SW480 (cell line): ENCODE data around the gene COL5A1.

Experiments
- DNase-seq: peaks from one replicate; pipeline ENCODE4 v3.0.0-alpha.2; 2016; ENCODE audit warnings: low spot score

The COL5A1 gene

DNA sequence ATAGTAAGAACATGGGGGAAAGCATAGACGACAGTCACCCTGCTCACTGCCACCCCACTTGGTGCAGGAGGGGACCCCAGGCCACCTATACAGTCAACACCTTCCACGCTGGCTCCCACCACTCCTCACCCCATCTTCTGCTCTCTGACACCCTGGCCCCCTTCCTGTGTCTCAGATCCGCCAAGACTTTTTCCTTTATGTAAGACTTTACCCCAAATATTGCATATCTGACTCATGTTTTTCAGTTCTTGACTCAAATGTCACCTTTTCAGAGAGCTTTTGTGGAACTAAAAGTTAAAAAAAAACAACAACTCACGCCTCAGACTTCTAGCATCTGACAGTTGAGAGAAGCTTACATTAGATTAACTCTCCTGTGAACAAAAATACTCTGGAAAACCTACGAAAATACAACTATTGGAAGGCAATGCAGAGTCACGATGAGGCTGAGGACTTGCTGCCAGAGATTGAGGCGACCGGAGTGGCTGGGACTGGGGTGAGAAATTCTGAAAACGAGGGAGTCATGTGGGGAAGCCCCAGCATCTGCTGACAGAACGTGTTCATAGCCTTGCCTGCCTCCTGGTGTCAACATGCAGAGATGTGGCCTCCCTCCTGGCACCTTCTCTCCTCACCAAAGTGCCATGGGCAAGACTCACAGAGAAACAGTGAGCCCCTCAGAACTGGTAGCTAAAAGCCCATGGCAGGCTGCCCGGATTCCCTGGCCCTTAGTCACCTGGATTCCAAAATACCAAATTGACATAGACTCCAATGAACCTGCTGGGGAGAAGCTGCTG, 216.6 kb downstream of the COL5A1 start:
- peak; percentile 48 for DNase-seq

DNA sequence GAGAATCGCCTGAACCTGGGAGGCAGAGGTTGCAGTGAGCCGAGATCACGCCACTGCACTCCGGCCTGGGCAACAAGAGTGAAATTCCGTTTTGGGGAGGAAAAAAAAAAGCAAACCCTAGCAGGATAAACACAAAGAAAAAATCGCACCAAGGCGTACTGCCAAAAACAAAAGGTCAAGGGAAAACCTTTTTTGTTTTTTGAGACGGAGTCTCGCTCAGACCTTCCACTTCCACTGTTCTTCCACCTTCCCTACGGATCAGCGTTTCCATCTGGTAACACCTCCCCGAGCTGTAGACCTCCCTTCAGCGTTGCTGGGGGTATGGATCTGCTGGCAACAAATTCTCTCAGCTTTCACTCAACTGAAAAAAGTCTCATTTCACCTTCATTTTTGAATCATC, 218.9 kb downstream of the COL5A1 start:
- no peak for DNase-seq

DNA sequence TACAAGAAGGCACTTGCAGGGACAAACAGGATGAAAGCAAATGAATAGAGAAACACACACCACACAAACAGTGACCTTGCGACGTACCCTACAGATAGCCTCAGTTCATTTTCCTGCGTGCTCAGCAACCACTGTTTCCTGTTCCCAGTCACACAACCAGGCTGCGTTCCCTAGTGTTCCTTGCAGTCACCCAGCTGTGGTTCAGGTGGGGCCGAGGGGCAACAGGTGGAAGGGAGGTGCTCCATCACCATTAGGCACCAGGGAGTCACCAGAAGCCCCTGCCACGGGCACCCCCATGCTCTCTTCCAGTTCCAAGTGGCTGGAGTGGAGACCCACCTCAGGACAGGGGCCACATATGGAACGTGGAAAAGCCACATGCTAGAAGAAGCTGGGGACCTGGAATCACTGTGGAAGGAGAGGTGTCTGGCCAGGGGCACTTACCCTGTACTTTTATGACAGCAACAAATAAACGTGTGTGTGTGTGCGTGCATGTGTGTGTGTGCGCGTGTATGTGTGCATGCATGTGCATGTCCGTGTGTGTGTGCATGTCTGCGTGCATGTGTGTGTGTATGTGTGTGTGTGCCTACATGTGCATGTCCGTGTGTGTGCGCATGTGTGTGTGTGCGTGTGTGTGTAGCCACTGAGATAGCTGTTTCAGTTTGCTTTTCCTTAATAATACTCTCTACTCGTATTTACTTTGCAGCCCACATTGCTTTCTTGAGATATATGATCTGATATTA, 220.2 kb downstream of the COL5A1 start:
- DNase-seq: no peak

DNA sequence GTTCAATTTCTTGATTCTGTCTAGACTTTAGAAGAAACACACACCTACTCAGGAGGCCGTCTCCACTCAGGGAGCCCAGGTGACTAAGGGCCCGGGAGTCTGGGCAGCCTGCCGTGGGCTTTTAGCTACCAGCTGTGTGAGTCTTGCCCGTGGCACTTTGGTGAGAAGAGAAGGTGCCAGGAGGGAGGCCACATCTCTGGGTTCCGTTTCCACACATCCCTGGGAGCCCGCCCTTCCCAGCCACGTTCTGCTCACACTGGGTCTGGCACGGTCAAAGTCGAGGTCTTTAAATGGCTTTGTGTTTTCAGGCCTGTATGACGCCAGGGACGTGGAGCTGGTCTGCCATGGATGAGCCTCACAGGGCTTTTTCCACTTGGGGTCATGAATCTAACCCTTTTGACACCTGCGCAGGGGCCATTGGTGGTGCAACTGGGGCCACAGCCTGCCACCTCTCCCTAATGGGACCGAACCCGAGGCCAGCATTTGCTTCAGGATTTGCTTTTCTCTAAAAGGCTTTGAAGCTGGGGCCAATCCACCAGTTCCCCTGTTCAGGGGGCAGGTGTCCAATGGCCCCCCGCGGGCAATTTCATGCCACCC, 221.8 kb downstream of the COL5A1 start:
- DNase-seq: no peak

DNA sequence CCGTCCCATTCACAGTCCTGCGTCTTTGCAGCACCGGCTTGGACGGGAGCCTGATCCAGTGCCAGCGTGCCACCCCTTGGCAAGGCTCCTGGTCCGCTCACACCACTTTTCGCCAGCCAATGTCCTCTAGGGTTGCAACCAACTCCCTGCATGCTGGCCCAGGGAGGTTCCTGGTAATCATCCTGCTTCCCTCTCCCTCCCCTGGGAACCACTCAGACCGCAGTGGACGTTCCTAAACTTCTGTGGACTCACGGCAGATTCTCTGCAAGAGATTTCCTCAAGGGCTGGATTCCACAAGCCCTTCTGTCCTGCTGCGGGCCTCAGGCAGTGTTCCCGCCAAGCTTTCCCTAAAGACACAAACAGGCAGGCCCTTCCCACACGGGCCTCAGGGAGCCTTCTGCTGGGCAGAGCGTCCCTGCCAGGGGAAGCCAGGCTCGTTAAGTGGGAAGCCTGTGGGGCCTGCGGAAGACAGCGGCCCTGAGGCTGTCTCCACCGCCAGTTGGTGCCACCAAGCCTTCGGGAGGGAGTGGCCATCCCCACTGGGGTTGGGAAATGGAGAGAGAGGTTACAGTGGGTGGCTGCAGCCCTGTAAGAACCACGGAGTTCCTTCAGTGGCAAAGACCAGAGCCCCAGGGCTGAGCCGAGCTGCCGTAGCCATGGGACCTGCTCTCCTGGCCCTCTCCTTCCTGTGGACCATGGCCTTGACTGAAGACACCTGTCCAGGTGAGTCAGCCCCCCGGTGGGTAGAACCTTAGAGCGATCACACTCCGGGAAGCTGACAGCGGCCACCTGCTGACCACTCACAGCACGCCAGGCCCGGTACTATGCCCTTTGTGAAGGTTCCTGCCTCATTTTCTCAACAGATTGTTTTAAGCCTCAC, 222.6 kb downstream of the COL5A1 start:
- DNase-seq: no peak

DNA sequence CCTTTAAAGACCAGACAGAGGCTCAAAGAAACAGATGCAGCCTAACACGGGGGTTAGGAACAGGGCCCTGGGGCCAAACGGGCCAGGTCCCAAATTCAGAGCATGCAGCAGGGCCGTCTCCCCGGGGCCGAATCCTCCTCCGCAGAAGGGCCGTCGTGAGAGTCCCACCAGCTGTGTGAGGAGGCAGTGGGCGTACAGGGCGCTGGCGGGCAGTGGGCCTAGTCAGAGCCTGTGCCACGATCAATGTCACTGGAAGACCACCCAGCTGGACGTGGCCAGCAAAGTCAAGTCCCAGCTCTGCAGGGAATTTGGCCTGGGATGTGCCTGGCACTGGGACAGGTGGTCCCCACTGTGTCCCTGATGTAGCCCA, 223.2 kb downstream of the COL5A1 start:
- no peak for DNase-seq

DNA sequence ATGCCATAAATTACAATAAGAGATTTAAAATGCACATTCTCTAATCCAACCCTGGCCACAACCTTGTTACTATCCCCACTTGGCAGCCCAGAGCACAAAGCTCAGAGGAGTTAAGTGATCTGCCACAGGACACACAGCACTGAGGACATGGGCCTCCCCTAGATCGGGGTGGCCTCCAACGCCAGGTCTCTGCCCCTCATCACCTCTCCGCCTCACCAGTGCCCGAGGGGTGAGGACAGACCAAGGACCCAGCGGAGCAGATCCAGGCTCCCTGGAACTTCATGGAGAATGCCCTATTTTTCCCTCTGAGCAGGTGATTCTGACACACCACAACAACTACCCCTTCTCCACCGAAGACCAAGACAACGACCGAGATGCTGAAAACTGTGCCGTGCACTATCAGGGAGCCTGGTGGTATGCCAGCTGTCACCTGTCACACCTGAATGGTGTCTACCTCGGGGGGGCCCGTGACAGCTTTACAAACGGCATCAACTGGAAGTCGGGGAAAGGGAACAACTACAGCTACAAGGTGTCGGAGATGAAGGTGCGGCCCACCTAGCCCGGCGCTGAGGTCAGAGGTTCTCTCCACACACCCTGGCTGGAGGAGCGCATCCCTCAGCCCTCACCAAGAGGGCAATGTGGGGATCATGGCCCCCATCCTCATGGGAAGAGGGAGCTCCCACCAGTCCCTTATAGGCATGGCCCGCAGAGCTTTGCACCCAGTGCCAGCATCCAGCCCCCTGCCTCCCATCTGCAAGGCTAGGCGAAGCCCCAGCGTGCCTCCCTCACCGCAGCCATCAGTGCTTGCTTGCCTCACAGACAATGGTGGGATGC, 226.5 kb downstream of the COL5A1 start:
- DNase-seq: no peak

DNA sequence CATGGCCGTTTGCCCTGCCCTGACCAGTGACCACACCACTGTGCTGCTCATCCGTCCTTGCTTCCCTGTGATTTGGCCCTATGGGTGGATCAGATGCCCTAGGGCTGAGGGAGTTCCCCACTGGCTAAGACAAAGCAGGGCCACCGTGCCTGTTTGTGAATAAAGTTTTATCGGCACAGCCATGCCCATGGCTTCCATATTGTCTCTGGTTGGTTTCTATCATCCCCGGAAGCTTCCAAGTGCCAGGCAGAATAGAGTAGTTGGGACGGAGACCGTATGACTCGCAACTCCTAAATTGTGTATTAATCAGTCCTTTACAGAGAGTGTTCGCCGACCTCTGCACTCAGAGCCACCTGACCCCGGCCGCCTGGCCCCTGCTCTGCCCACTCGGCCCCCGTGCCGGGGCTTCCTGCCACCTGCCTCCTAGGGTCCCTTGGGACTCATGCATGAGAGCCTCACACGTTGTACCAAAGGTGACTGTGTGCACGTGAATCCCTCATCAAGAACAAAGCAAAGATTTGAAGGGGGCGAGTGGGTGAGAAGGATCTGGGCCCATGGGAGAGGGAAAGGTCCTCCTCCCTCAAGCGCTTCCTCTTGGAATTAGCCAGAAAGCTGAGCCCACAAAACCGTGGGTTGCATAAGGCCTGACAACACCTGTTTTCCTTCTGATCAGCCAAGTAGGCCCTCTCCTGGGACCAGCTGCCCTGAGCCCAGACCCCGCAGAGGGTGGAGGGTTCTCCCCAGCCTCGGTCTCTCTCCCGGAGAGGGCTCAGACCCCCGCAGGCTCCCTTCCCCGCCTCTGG, 227.3 kb downstream of the COL5A1 start:
- DNase-seq: no peak

DNA sequence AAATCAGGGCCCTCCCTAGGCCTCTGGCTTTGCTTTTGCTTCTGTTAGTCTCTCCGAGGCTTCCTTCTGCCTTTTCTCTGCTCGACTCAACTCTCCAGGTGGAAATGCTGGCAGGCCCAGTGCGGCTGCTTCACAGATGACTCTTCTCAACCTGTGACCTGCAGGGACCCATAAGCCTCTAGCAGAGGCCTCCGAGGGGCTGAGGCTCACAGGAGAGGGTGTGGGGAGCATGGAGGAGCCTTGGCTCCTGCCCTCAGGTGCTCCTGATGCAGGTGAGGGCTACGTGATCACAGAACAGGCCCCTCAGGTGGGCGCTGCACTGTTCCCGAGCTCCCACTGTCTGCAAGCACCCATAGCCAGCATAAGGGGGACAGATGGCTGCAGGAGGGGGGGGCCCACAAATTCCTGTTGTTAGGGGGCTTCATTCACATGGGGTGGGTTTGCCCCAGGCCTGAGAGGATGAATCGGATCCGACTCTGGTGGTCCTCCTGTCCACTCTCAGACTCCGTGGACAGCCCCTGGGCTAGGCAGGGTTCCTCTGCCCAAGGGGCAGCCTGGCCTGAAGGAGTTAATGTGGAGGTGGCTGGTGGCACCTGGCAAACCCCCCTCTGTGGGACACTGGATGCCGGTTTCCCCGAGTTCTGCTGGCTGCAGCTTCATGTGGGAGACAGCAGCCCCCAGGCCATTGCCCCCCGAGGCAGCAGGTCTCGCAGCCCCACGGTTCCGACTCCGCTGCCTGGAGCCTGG, 228.1 kb downstream of the COL5A1 start:
- DNase-seq: no peak

DNA sequence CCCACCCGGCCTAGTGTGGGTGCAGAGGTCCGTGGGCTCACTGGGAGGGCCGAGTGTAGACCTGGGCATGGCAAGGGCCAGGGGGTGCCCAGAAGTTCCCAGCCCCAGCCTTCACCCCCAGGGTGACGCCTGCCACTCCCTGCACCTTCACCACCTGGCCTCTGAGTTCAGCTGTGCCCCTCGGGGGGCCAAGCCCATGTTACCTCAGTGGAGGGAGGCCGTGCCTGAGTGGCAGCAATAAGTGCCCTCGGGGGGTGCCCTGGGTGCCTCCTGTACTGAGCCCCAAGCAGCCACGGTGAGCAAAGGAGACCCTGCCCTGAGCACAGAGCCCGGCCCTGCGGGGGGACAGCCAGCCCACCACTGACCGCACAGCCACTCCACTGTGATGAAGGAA, 228.7 kb downstream of the COL5A1 start:
- no peak for DNase-seq

DNA sequence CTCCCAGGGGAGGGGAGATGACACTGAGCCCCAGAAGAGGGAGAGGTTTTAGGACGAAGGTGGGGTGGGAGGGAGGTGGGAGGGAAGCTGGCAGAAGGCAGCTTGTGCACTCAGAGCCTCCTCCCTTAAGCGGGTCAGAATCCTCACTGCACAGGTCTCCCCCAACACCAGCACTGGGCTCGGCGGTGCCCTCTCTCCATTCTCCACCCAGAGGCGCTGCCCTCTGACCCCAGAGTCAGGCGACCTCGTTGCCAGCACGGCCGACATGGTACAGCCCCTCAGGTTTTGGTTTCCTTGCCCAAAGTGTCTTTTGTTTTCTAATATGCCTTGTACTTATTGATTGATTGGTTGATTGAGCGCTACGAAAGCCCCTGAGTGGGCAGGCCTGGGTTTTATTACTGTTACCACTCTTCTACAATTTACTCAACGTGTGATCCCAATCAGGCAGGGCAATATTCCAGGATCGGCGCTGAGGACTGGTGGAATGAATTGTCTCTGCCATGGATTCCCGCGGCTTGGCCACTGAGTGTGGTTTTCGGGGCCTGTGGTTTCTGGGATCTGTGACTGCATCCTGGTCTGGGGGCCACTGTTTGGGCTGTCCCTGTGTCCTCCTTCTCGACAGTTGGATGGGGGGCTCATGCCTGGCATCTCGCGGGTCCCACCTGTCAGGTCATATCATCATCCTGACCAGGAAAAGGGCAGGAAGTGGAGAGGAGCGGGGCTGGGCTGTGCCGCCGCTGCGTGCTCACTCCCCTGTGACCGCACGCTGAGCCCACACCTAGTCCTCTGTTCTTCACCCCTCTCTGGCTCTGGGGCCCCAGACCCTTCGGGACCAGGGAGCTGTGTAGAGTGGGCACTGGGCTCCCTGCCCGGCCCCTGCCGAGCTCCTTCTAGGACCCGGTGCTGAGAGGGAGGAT, 229.4 kb downstream of the COL5A1 start:
- DNase-seq: no peak

DNA sequence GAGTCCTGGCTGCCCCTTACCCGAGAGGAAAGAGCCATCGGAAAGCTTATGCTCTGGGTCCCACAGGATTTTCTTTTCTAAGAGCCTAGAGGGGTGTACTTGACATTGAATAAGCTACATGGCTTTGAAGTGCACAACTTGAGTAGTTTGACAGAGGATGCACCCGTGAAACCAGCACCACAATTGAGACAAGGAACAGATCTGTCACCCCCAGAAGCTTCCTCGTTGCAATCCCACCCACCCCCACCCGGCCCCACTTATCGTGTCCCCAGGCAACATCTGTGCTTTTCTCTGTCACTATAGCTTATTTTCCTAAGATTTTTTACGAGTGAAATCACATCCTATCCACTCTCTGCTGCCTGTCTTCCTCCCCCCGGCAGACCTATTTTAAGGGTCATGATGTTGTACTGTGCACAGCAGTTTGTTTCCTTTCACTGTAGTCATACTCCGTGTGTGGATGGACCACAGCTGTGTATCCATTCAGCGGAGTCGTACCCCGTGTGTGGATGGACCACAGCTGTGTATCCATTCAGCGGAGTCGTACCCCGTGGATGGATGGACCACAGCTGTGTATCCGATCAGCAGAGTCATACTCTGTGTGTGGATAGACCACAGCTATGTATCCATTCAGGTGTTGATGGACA, 230.2 kb downstream of the COL5A1 start:
- no peak for DNase-seq

DNA sequence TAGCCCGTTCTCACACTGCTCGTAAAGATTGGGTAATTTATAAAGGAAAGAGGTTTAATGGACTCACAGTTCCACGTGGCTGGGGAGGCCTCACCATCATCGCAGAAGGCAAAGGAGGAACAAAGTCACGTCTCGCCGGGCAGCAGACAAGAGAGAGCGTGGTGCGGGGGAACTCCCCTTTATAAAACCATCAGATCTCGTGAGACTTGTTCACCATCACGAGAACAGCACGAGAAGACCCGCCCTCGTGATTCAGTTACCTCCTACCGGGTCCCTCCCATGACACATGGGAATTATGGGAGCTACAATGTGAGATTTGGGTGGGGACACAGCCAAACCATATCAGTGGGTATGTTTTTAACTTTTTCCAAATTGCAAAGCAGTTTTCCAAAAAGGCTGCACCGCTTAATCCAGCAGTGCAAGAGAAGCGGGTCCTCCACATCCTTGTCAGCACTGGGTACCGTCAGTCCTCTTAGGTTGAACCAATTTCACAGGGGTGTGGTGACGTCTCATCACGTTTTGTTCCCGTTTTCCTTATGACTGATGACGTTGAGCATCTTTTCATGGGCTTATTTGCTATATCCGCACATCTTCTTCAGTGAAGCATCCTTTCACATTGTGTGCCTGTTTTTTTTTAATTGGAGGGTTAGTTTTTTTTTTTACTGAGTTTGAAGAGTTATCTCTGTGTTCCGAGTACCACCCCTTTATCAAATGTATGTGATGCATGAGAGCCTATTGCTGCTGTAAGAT, 231.1 kb downstream of the COL5A1 start:
- DNase-seq: no peak

DNA sequence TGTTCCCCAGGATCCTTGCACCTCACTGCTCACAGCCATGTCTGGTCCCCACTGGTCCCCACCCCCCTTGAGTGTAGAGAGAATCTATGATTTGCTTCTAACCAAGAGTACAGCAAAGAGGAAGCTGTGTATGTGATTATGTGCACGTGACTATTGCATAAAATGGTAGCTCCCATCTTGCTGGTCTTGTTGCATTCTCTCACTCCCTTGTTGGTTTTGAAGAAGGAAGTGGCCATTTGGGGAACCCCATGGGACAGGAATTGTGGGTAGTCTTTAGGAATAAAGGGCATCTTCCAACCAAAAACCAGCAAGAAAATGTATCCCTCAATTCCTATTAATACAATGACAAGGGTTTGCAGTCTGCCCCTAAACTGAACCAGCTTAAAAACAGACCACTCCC, 233.8 kb downstream of the COL5A1 start:
- no peak for DNase-seq

DNA sequence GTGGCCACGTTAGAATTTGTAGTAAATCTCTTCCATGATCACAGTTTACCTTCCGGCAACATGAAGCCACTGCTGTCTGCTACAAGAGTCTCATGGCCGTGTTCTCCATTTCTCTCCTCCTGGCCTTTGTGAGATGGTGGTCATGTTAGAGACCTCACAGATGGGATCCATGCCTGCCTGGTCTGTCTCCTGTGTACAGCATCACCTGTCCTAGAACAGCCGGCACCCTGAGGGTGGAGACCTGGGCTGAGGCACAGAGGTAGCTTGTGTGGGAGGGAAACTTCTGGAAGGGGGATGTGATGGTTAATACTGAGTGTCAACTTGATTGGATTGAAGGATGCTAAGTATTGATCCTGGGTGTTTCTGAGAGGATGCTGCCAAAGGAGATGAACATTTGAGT, 235.9 kb downstream of the COL5A1 start:
- DNase-seq: no peak

DNA sequence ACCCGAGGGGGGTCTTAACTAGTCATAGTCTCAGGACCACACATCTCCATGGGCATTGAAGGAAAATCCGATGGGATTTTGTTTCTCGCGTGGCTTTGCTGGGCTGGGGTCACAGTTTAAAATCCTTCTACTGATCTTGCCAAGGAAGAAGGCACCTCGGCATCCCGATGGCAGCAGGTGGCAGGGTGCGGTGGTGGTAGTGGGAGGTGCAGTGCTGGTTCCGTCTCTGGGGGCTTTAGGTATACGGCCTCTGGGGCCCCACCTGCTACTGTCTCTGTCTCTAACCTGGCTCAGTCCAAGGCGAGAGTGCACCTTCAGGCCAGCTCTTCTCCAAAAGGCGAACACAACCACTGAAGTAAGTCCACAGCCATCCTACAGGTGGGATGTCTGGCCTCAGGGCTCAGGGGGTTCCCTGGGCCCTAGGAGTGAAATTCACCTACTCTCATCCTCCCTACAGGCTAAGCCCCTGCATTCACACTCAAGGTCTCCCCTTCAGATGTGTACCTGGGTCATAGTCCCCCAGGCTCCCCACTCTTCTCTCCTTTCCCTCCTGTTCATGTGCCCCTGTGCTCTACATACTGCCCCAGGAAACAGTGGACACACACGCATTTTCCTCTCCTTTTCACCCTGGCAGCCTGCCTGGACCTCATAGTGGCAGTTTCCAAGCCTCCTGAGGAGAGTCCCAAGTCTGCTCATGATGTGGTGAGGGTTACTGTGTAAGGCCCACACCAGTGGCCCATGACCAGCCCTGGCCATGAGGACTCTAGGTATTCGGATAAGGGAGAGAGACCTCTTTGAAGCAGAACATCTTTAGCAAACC, 238.3 kb downstream of the COL5A1 start:
- no peak for DNase-seq
